Measurements from ENCODE around the gene HDDC3. TPM values are rescaled to one million over a fixed set of nuclear protein-coding genes. Genes with fewer than 3 reads are reported as not detected.

HDDC3 gene
- total RNA-seq, 1 donor from 2014 or later, result 9.4 TPM

Small RNA genes within 50 kb of the gene (small RNA-seq; reads per million reads assigned to genes)
- not detected for gene RF00019 (ENCODE audit: low replicate concordance)

Other genes with a start within 250 kb of the HDDC3 start
- 7.3 TPM for gene BLM, start 215.2 kb downstream of the HDDC3 start, total RNA-seq
- 27.8 TPM for gene FURIN, start 64.0 kb downstream of the HDDC3 start, total RNA-seq
- gene FES, start 48.0 kb downstream of the HDDC3 start, total RNA-seq, result 40.1 TPM
- gene MAN2A2, start 29.2 kb downstream of the HDDC3 start, total RNA-seq, result 17.0 TPM
- 51.6 TPM for gene UNC45A, start 2.7 kb upstream of the HDDC3 start, total RNA-seq
- gene RCCD1, start 22.3 kb upstream of the HDDC3 start, total RNA-seq, result 21.3 TPM
- 62.7 TPM for gene PRC1, start 62.0 kb upstream of the HDDC3 start, total RNA-seq
- 11.0 TPM for gene VPS33B, start 90.0 kb upstream of the HDDC3 start, total RNA-seq
- gene SV2B, start 167.7 kb upstream of the HDDC3 start, total RNA-seq, result 4.5 TPM